Middle frontal gyrus (tissue), 1 donor: ENCODE results near the gene PLXNA2.

ENCODE experiments used
- DNase-seq: peaks from one replicate; pipeline ENCODE4 v3.0.0-alpha.2; 2015; ENCODE audit warnings: low spot score; ENCODE audit errors: extremely low spot score

PLXNA2 gene

GRCh38 chr1:208090388-208091301 is 153.5 kb downstream of the PLXNA2 start:
- DNase-seq, result no peak

GRCh38 chr1:208089761-208090370 is 154.3 kb downstream of the PLXNA2 start:
- no peak for DNase-seq

- no peak for DNase-seq
Measured at GRCh38 chr1:208089149-208089548, 155.0 kb downstream of the PLXNA2 start.

GRCh38 chr1:208088319-208088718 is 155.9 kb downstream of the PLXNA2 start:
- DNase-seq, result no peak

- DNase-seq, result no peak
Measured at GRCh38 chr1:208085655-208086515, 158.3 kb downstream of the PLXNA2 start.

GRCh38 chr1:208084764-208085163 is 159.4 kb downstream of the PLXNA2 start:
- no peak for DNase-seq

GRCh38 chr1:208084220-208084619 is 160.0 kb downstream of the PLXNA2 start:
- DNase-seq, result no peak

- no peak for DNase-seq
Measured at GRCh38 chr1:208083715-208084085, 160.5 kb downstream of the PLXNA2 start.

GRCh38 chr1:208083016-208083714 is 161.0 kb downstream of the PLXNA2 start:
- DNase-seq, result no peak

- DNase-seq, result no peak
Measured at GRCh38 chr1:208081972-208082371, 162.2 kb downstream of the PLXNA2 start.

- DNase-seq, result no peak
Measured at GRCh38 chr1:208080396-208081286, 163.5 kb downstream of the PLXNA2 start.

GRCh38 chr1:208079161-208079560 is 165.0 kb downstream of the PLXNA2 start:
- DNase-seq, result no peak

- DNase-seq, result no peak
Measured at GRCh38 chr1:208078752-208079151, 165.4 kb downstream of the PLXNA2 start.

GRCh38 chr1:208077232-208078075 is 166.7 kb downstream of the PLXNA2 start:
- DNase-seq, result no peak

GRCh38 chr1:208074353-208074752 is 169.8 kb downstream of the PLXNA2 start:
- DNase-seq, result no peak

- no peak for DNase-seq
Measured at GRCh38 chr1:208071435-208072031, 172.7 kb downstream of the PLXNA2 start.

- no peak for DNase-seq
Measured at GRCh38 chr1:208069908-208070307, 174.3 kb downstream of the PLXNA2 start.

GRCh38 chr1:208069317-208069716 is 174.9 kb downstream of the PLXNA2 start:
- no peak for DNase-seq

- no peak for DNase-seq
Measured at GRCh38 chr1:208068908-208069307, 175.3 kb downstream of the PLXNA2 start.
